Gastroesophageal sphincter (tissue), 2 donors: ENCODE data around the gene GPR142.

Source experiments
- EP300 ChIP-seq: sonication (generic); formaldehyde crosslinking; IDR thresholded peaks from one replicate; pipeline ENCODE4 v1.6.1; 2017; ENCODE audit warnings: antibody characterized with exemption, mild to moderate bottlenecking
- POLR2AphosphoS5 ChIP-seq: sonication (generic); formaldehyde crosslinking; IDR thresholded peaks from one replicate; pipeline ENCODE4 v1.6.1; 2017; ENCODE audit warnings: antibody characterized with exemption

- TF ChIP-seq POLR2AphosphoS5: no peak
- TF ChIP-seq EP300: no peak
These were observed 1.2 kb downstream of the GPR142 start for GRCh38 chr17:74368341-74369081.
